Mesothelial cell of epicardium (in vitro differentiated cells): ENCODE data around the gene TAOK3. TPM values are rescaled to one million over a fixed set of nuclear protein-coding genes. Genes with fewer than 3 reads are reported as not detected.
"Not testable (repeated sequence)": the region's sequence is repeated elsewhere in the genome, so short reads cannot be mapped to it uniquely, and the experiment has no call there.

ENCODE experiments used
- DNase-seq, 2 experiments: peaks; one replicate each; pipeline ENCODE4 v3.0.0; 2021; ENCODE audit warnings: low spot score in 2 of 2; ENCODE audit not compliant: unreplicated experiment in 2 of 2
- H3K27ac Mint-ChIP-seq: 2 replicates; pipeline ENCODE4 v1.8.0; 2021; ENCODE audit warnings: mixed read lengths
- H3K27me3 Mint-ChIP-seq: 2 replicates; pipeline ENCODE4 v1.8.0; 2021; ENCODE audit warnings: low read depth, mixed read lengths
- H3K36me3 Mint-ChIP-seq: 2 replicates; pipeline ENCODE4 v1.8.0; 2021; ENCODE audit warnings: mixed read lengths
- H3K4me1 Mint-ChIP-seq: 2 replicates; pipeline ENCODE4 v1.8.0; 2021; ENCODE audit warnings: mixed read lengths
- H3K4me3 Mint-ChIP-seq: 2 replicates; pipeline ENCODE4 v1.8.0; 2021; ENCODE audit warnings: mild to moderate bottlenecking, moderate library complexity, mixed read lengths
- H3K9me3 Mint-ChIP-seq: 2 replicates; pipeline ENCODE4 v1.8.0; 2021; ENCODE audit warnings: mixed read lengths
- total RNA-seq: library from RNA; stranded (reverse); gene quantifications from 3 replicates; pipeline ENCODE4 v1.2.1, GENCODE V29; 2021
- TF ChIP-seq, protein P1 (sequence below): fragments of 200-600 bp; sonication (generic); IDR thresholded peaks from one replicate; pipeline ENCODE4 v1.5.0; 2021; ENCODE audit warnings: antibody characterized with exemption; ENCODE audit not compliant: unreplicated experiment

Gene TAOK3
- total RNA-seq, 1 donor from 2014 or later: 27.7 TPM

DNA sequence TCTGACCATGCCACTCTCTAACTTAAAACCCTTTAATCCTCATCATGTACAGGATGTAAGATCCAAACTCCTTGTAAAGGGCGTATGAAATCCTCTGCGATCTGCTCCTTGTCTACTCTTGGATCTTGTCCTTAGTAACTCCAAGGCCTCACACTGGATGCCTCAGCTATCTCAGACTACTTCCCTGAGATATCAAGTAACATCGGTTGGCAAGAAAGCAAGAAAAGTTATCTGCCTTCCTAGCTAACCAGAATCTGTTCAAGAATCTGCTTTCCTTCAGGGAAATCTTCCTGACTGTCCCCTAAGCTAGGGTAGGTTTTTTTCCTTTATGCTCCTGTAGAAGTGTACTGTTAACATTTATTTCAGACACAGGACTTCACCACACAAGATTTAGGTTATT, 82.6 kb downstream of the TAOK3 start:
- H3K27ac Mint-ChIP-seq: peak overlapping the region; percentile 17

DNA sequence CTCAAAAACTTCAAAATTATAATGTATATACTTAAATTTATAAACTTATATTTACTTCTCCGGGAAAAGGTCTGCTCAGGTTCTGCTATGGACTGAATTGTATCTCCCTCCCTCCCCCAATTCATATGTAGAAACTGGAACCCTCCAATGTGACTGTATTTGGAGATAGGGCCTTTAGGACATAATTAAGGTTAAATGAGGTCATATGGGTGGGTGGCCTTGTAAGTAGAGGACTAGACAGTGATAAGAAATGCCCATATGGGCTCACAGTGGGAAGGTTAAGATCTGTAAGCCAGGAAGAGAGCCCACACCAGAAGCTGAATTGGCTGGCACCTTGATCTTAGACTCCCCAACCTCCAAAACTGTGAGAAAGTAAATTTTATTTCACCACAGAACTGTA, 84.5 kb downstream of the TAOK3 start:
- Mint-ChIP-seq H3K9me3 (peaks cover 9% of the 10 kb centered on the region), H3K27ac (no peak overlapping the region), H3K4me3 (no peak overlapping the region), H3K4me1 (peaks cover 5% of the 10 kb centered on the region), H3K36me3 (peaks cover 1% of the 10 kb centered on the region), H3K27me3 (no peaks in the 10 kb centered on the region)
- no peak for DNase-seq
- TF ChIP-seq, protein P1, sequence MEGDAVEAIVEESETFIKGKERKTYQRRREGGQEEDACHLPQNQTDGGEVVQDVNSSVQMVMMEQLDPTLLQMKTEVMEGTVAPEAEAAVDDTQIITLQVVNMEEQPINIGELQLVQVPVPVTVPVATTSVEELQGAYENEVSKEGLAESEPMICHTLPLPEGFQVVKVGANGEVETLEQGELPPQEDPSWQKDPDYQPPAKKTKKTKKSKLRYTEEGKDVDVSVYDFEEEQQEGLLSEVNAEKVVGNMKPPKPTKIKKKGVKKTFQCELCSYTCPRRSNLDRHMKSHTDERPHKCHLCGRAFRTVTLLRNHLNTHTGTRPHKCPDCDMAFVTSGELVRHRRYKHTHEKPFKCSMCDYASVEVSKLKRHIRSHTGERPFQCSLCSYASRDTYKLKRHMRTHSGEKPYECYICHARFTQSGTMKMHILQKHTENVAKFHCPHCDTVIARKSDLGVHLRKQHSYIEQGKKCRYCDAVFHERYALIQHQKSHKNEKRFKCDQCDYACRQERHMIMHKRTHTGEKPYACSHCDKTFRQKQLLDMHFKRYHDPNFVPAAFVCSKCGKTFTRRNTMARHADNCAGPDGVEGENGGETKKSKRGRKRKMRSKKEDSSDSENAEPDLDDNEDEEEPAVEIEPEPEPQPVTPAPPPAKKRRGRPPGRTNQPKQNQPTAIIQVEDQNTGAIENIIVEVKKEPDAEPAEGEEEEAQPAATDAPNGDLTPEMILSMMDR: no peak

More for the DNA sequence above, 82.6 kb downstream of the TAOK3 start:
- peaks cover 9% of the 10 kb centered on the region for H3K9me3 Mint-ChIP-seq
- H3K4me3 Mint-ChIP-seq: no peak overlapping the region
- H3K27me3 Mint-ChIP-seq: no peaks in the 10 kb centered on the region
- TF ChIP-seq, protein P1: no peak
- peaks cover 5% of the 10 kb centered on the region for H3K4me1 Mint-ChIP-seq
- peaks cover 1% of the 10 kb centered on the region for H3K36me3 Mint-ChIP-seq
- no peak for DNase-seq

DNA sequence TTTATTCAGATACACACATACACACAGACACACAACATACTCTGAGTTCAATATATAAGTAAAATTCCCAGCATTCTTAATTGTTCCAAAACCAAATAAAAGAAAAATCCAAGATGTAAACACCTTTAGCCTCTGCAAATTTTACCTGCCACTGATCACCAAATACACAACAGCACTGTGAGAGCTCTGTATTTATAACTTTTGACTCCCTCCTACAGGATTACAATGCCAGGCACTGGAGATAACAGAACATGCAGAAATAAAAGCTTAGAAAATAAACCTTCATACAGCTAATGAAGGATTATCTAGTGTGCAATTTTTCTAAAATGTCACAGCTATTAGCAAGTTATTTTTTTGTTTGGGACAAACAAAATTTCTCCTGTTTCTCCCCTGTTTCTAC, 85.0 kb downstream of the TAOK3 start:
- TF ChIP-seq, protein P1: no peak
- H3K9me3 Mint-ChIP-seq: peaks cover 9% of the 10 kb centered on the region
- H3K36me3 Mint-ChIP-seq: peaks cover 1% of the 10 kb centered on the region
- H3K4me1 Mint-ChIP-seq: peaks cover 5% of the 10 kb centered on the region
- H3K27ac Mint-ChIP-seq: no peak overlapping the region
- H3K4me3 Mint-ChIP-seq: no peak overlapping the region
- no peaks in the 10 kb centered on the region for H3K27me3 Mint-ChIP-seq
- DNase-seq: no peak

DNA sequence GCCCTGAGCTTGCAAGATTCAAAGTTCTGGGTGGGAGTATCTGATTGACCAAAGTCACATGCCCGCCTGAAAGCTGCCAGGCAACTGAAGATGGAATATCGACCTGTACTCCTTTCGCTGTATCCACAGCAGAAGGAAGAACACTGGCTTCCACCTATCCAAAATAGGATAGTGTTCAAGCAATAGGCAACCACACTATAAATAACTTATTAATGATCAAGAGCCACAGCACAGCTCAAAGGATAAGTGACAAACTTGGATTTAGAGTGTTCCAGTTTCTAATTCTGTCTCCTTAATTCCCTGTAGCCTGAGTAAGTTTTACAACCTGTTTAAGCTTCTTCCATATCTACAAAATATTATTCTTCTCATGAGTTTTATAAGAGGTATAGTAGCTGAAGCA, 89.9 kb downstream of the TAOK3 start:
- Mint-ChIP-seq H3K27me3 (no peaks in the 10 kb centered on the region), H3K36me3 (peaks cover 8% of the 10 kb centered on the region), H3K27ac (no peak overlapping the region), H3K4me1 (no peaks in the 10 kb centered on the region), H3K4me3 (no peak overlapping the region), H3K9me3 (peaks cover 19% of the 10 kb centered on the region)
- TF ChIP-seq, protein P1: no peak
- DNase-seq: no peak

DNA sequence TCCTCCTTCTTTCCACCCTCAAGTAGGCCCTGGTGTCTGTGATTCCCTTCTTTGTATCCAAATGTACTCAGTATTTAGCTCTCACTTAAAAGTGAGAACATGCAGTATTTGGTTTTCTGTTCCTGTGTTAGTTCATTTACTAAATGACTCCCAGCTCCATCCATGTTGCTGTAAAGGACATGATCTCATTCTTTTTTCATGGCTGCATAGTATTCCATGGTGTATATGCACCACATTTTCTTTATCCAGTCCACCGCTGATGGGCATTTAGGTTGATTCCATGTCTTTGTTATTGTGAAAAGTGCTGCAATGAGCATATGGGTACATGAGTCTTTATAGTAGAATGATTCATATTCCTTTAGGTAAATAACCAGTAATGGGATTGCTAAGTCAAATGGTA, 94.4 kb downstream of the TAOK3 start:
- not testable (repeated sequence) for H3K36me3 Mint-ChIP-seq, H3K4me3 Mint-ChIP-seq, H3K27me3 Mint-ChIP-seq, H3K27ac Mint-ChIP-seq, H3K4me1 Mint-ChIP-seq, DNase-seq, H3K9me3 Mint-ChIP-seq

DNA sequence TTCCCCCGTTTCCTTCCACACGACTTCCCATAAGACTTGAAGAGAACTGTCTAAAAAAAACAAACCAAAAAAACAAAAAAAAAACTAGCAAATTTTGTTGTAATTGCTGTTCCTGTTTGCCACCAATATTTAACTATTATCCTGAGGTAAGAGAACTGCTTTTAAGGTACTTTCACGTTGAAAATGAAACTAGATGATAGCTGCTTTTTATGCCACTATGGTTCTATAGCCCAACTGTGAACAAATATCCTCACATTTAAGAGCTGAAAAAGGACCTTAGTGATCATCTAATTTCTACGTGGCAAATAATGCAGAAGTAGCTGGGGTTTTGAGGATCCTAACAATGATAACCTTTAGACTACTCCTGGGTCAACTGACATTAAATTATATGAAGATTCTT, 98.6 kb downstream of the TAOK3 start:
- Mint-ChIP-seq H3K9me3 (peaks cover 6% of the 10 kb centered on the region), H3K36me3 (peaks cover 4% of the 10 kb centered on the region), H3K27ac (peak overlapping the region; percentile 81), H3K27me3 (no peaks in the 10 kb centered on the region), H3K4me1 (peaks cover 26% of the 10 kb centered on the region), H3K4me3 (no peak overlapping the region)
- TF ChIP-seq, protein P1: no peak
- DNase-seq: no peak
